GM23248 (cell line): Measurements from ENCODE around the gene FARP2. TPM values are rescaled to one million over a fixed set of nuclear protein-coding genes. Genes with fewer than 3 reads are reported as not detected.

Experiments used
- DNase-seq: peaks from one replicate; pipeline ENCODE4 v3.0.0-alpha.2; 2015
- H2AFZ ChIP-seq: fragments of 200-600 bp; sonication (generic); 2 replicates; pipeline ENCODE4 v1.6.1; 2016; ENCODE audit warnings: antibody characterized with exemption
- H3F3A ChIP-seq: fragments of 200-600 bp; sonication (generic); 2 replicates; pipeline ENCODE4 v1.6.1; 2016; ENCODE audit warnings: mild to moderate bottlenecking, antibody characterized with exemption, mixed run types; ENCODE audit not compliant: insufficient read depth
- H3K27ac ChIP-seq: fragments of 200-600 bp; sonication (generic); 2 replicates; pipeline ENCODE4 v1.5.1; 2016; ENCODE audit warnings: mild to moderate bottlenecking
- H3K27me3 ChIP-seq: fragments of 200-600 bp; sonication (generic); replicated peaks from 2 replicates; pipeline ENCODE4 v1.6.1; 2016; ENCODE audit warnings: mild to moderate bottlenecking; ENCODE audit not compliant: insufficient read depth
- H3K36me3 ChIP-seq: fragments of 200-600 bp; sonication (generic); 2 replicates; pipeline ENCODE4 v1.6.1; 2016; ENCODE audit warnings: low read depth, mild to moderate bottlenecking
- H3K4me1 ChIP-seq: fragments of 200-600 bp; sonication (generic); 2 replicates; pipeline ENCODE4 v1.6.1; 2016; ENCODE audit warnings: mild to moderate bottlenecking; ENCODE audit not compliant: insufficient read depth
- H3K4me2 ChIP-seq: fragments of 200-600 bp; sonication (generic); one replicate; pipeline ENCODE4 v1.6.1; 2016; ENCODE audit warnings: mild to moderate bottlenecking; ENCODE audit not compliant: unreplicated experiment
- H3K4me3 ChIP-seq: fragments of 200-600 bp; sonication (generic); 2 replicates; pipeline ENCODE4 v1.5.1; 2016; ENCODE audit warnings: mild to moderate bottlenecking
- H3K79me2 ChIP-seq: fragments of 200-600 bp; sonication (generic); 2 replicates; pipeline ENCODE4 v1.6.1; 2016; ENCODE audit warnings: mild to moderate bottlenecking; ENCODE audit not compliant: insufficient read depth
- H3K9ac ChIP-seq: fragments of 200-600 bp; sonication (generic); 2 replicates; pipeline ENCODE4 v1.6.1; 2016; ENCODE audit warnings: mild to moderate bottlenecking
- H3K9me2 ChIP-seq: fragments of 200-600 bp; sonication (generic); 2 replicates; pipeline ENCODE4 v1.6.1; 2016; ENCODE audit warnings: mixed run types, mild to moderate bottlenecking, moderate library complexity; ENCODE audit not compliant: insufficient read depth
- H3K9me3 ChIP-seq: fragments of 200-600 bp; sonication (generic); one replicate; pipeline ENCODE4 v1.6.1; 2017; ENCODE audit warnings: low read depth
- H4K20me1 ChIP-seq: fragments of 200-600 bp; sonication (generic); 2 replicates; pipeline ENCODE4 v1.6.0; 2016; ENCODE audit not compliant: insufficient read depth
- EZH2 ChIP-seq: fragments of 200-600 bp; sonication (generic); IDR thresholded peaks from 2 replicates; pipeline ENCODE4 v1.6.1; 2018; ENCODE audit warnings: antibody characterized with exemption, mild to moderate bottlenecking; ENCODE audit not compliant: insufficient read depth, poor library complexity, severe bottlenecking
- EZH2phosphoT487 ChIP-seq: fragments of 200-600 bp; sonication (generic); IDR thresholded peaks from 2 replicates; pipeline ENCODE4 v1.6.1; 2018; ENCODE audit warnings: antibody characterized with exemption, moderate library complexity, mild to moderate bottlenecking, low read depth; ENCODE audit not compliant: insufficient read depth
- WGBS, 2 experiments: methylation state at CpG; one replicate each; pipeline ENCODE4 v1.1.6; 2015 to 2017; ENCODE audit warnings: low lambda C conversion rate in 2 of 2, low coverage in 1 of 2; ENCODE audit errors: missing lambda C conversion rate in 2 of 2; 5-methylcytosine and 5-hydroxymethylcytosine counted together
- in situ Hi-C: fragments of 300-500 bp; cut with MboI; formaldehyde crosslinking; loops from 2 replicates; pipeline ENCODE4 v1.15.0; 2020
- polyA plus RNA-seq: library from polyadenylated mRNA; unstranded; fragments of >200 nt; fragmentation: Nextera tagmentation; extraction: Ambion mirVana; gene quantifications from 2 replicates; pipeline ENCODE4 v1.2.1, GENCODE V29; 2016
- total RNA-seq: library from RNA; depleted of rRNA; stranded (reverse); fragments of >200 nt; shearing (Covaris generic); gene quantifications from 2 replicates; pipeline ENCODE4 v1.2.3, GENCODE V29; 2014

FARP2 gene
- total and polyA plus RNA-seq, 2 experiments from 2014 or later = 30.9 to 39.0 TPM

GRCh38 chr2:241507430-241508239, 151.6 kb downstream of the FARP2 start:
- Histone ChIP-seq H3K4me1 (no peaks in the 10 kb centered on the region), H3K9ac (peak overlapping the region; percentile 83), H3K27me3 (no peaks in the 10 kb centered on the region), H2AFZ (peak overlapping the region; percentile 66; the same call in 1 of the 2 replicates), H3K9me3 (no peaks in the 10 kb centered on the region), H3K36me3 (no peaks in the 10 kb centered on the region), H3K9me2 (no peaks in the 10 kb centered on the region), H3F3A (no peaks in the 10 kb centered on the region), H4K20me1 (peaks cover 13% of the 10 kb centered on the region; the same call in 1 of the 2 replicates), H3K4me2 (peak overlapping the region; percentile 83), H3K27ac (no peak overlapping the region), H3K4me3 (peak overlapping the region; percentile 82), H3K79me2 (peaks cover 53% of the 10 kb centered on the region)
- DNase-seq = peak; percentile 79
- in situ Hi-C loops = no loop called here
- TF ChIP-seq EZH2 (no peak), EZH2phosphoT487 (no peak)
- WGBS, 2 experiments = 1 to 3% methylated on average over 53 to 56 of the region's 67 CpGs

DNA sequence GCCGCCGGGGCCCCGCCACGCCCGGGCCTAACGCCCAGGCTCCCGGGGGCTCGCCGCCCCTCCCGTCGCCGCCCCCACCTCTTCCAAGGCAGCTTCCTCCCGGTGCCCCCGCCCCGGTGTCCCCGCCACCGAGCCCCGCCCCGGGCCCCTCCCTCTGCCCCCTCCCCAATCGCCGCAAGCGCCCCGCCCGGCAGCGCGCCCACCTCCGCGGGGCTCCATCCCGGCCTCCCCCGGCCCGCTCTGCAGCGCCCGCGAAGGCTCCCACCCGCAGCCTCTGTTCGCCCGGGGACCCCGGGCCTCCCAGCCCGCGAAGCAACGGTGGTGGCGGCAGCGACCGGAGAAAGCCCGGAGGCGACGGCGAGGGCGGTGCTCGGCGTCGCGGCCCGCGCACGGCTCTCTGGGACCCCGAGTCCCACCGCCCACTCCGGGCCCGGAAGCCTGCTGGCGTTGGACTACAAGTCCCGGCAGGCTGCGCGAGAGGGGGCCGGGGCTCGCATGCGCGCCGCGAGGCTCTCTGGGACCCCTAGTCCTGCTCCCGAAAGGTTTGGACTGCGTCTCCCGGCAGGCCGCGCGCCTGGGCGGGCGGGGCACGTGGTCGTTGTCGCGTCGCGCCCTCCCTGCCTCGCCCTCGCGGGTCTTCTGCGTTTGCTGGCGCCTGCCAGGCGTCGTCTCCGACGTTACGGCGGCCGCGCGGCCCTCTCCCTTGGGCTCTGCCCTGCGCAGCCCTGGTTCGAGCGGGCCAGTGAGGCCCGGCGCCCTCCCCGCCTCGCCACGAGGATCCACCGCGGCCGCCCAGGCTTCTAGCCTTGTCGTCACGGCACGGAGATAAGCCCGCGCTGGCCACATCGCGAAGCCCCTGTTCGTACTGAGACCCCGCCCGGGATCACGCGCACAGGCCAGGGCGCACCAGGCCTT, 152.4 kb downstream of the FARP2 start, which contains the start of gene STK25:
Gene STK25 (minus strand): TSS at position 345 of the 915 bp plus-strand sequence. CDS start 549 bp downstream, outside the sequence.
- Histone ChIP-seq H3K36me3 (no peaks in the 10 kb centered on the region), H3K27ac (peak within 1 kb of the TSS; percentile 36), H2AFZ (peak within 1 kb of the TSS; percentile 88), H3F3A (no peaks in the 10 kb centered on the region), H3K4me3 (peak within 1 kb of the TSS; percentile 82), H3K27me3 (no peaks in the 10 kb centered on the region), H3K9ac (peak within 1 kb of the TSS; percentile 83), H3K4me1 (no peaks in the 10 kb centered on the region), H3K9me2 (no peaks in the 10 kb centered on the region), H3K4me2 (peak within 1 kb of the TSS; percentile 91), H3K9me3 (no peaks in the 10 kb centered on the region), H4K20me1 (peaks cover 13% of the 10 kb centered on the region; the same call in 1 of the 2 replicates), H3K79me2 (peaks cover 44% of the 10 kb centered on the region)
- in situ Hi-C loops = no loop called here
- peak; percentile 99 for DNase-seq
- TF ChIP-seq EZH2 (no peak), EZH2phosphoT487 (no peak)
- WGBS, 2 experiments = 1 to 2% methylated on average over 78 to 79 of the region's 122 CpGs

DNA sequence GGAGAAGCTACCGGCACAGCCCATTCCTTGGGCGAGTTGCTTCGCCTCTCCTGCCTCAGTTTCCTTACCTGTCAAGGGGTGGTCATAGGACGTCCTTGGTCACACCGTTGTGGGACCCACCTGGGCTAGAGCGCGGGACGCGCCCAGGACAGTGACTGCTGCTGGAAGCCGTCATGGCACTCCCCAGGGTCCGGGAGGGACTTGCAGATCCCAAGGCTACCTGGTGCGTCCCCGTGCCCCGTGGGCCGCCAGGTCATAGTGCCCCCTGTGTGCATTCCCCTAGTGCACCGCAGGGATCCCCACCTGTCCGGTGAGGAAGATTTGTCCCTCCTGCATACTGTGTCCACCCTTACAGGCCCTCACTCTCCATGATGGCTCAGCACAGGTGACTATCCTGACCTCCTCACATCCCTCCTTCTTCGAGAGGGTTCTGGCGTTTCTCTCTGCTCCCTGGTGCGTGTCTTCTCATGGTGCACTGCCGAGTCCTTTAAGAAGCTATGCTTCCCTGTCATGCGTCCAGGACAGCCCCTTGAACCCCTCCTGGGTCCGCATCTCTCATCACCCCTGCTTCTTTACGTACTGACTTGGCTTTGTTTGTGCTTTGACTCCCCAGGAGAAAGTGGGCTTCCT, 153.2 kb downstream of the FARP2 start:
- peak overlapping the region; percentile 91 for H3K4me2 ChIP-seq
- peaks cover 13% of the 10 kb centered on the region; the same call in 1 of the 2 replicates for H4K20me1 ChIP-seq
- WGBS, 2 experiments = 16 to 19% methylated on average over 24 of the region's 24 CpGs
- no peaks in the 10 kb centered on the region for H3K36me3 ChIP-seq
- peak overlapping the region; percentile 88 for H2AFZ ChIP-seq
- no peaks in the 10 kb centered on the region for H3K9me3 ChIP-seq
- peaks cover 37% of the 10 kb centered on the region for H3K79me2 ChIP-seq
- DNase-seq = no peak
- H3K4me1 ChIP-seq = peaks cover 1% of the 10 kb centered on the region; the same call in 1 of the 2 replicates
- H3K27me3 ChIP-seq = no peaks in the 10 kb centered on the region
- TF ChIP-seq EZH2phosphoT487 = no peak
- TF ChIP-seq EZH2 = no peak
- peak overlapping the region; percentile 83 for H3K9ac ChIP-seq
- H3K9me2 ChIP-seq = no peaks in the 10 kb centered on the region
- peaks cover 3% of the 10 kb centered on the region for H3F3A ChIP-seq
- H3K27ac ChIP-seq = peak overlapping the region; percentile 36
- in situ Hi-C loops = no loop called here
- H3K4me3 ChIP-seq = peak overlapping the region; percentile 82
